HuH-7.5 (cell line): ENCODE measurements around the gene OSGIN1.

Source experiments
- DNase-seq: peaks from one replicate; pipeline ENCODE4 v3.0.0; 2011; ENCODE audit warnings: low spot score

OSGIN1 gene

GRCh38 chr16:83926726-83927397 is 26.2 kb upstream of the OSGIN1 start:
- peak; percentile 93 for DNase-seq

DNA sequence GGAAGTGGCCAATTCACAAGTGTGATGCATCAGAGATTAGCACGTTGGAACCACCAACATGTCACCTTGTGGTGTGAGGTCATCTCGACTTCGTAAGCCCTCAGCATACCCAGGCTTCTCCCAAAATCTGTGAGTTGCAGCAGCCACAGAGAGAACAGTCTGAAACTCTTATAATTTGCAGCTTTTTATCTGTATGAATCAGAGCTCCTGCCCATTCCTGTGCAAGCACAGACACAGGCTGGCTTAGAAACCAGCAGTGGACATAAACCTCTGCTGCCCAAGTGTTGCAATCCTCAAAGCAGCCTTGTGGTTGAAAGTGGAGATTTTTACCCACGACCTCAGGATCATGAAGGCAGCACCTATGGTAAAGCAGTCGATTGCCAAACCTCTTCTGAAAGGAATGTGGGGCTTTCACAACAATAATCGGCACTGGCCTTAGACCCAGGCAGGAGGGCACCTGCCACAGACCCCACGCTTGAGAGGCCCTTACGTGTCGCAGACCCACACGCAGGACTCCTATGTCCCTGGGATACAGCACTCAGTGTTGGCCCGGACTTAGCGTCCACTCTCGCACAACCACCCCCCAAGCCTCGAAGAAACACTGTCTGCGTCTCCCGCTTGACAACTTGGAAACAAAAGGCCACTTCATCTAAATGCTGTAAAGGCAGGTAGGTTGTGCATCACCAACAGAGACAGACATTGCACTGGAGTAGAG is 24.5 kb upstream of the OSGIN1 start:
- DNase-seq: peak; percentile 52

GRCh38 chr16:83929811-83930555 is 23.1 kb upstream of the OSGIN1 start:
- no peak for DNase-seq

- no peak for DNase-seq
Observed at GRCh38 chr16:83930730-83931500, 22.1 kb upstream of the OSGIN1 start.

- DNase-seq: no peak
Observed at GRCh38 chr16:83931556-83931955, 21.5 kb upstream of the OSGIN1 start.

DNA sequence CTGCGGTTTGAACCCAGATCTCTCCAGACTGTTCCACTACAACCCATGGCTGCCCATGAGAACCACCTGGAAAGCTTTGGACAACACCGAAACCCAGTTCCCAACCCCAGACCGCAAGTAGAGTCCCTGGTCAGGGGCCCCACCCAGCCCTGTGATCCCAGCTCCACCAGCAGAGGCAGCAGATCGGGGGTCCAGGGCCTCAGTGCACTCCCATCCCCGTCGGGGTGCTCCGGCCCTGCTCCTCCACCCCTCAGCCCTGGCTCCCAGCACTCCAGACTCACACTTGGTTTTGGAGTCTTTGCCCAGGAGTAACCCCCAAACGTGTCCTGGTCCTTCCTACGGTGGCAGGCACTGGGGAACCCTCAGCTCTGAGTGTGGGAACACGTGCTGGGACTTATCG is 20.7 kb upstream of the OSGIN1 start:
- no peak for DNase-seq

GRCh38 chr16:83932955-83933673 is 19.9 kb upstream of the OSGIN1 start:
- no peak for DNase-seq

- no peak for DNase-seq
Observed at GRCh38 chr16:83933885-83934683, 19.0 kb upstream of the OSGIN1 start.

GRCh38 chr16:83934684-83934977 is 18.4 kb upstream of the OSGIN1 start:
- no peak for DNase-seq

DNA sequence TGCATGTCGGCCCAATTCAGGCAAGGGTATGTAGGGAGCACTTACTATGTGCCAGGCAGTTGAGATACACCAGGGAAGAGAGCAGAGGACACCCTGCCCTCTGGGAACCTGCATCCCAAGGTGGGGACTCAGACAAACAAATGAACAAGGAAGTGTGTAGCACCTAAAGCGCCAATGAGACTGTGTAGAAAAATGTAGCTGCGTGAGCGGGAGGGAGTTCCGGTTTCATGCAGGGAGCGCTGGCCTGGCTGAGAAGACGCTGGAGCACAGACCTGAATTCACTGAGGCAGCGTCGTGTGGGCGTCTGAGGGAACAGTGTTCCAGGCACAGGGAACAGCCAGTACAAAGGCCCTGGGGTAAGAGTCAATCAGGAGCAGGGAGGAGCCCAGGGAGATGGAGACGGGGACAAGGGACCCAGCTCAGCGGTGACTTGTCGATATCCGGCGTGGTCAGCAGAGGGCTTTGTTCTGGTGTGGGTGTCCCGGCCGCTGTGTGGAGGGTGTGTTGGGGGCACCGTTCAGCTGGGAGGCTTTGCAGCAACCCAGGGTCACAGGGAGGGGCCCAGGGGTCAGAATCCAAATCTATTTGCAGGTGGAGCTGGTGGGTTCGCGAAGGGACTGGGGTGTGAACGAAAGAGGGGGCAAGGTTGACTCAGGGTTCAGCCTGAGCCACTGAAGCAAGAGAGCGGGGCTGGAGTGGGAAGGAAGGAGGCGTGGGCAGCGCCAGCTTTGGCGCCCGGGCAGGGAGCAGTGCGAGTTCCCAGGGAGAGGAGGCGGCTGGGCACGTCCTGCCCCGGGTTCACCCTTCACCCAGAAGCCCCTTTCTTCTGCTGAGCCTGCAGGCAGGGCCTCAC is 17.8 kb upstream of the OSGIN1 start:
- DNase-seq: no peak

DNA sequence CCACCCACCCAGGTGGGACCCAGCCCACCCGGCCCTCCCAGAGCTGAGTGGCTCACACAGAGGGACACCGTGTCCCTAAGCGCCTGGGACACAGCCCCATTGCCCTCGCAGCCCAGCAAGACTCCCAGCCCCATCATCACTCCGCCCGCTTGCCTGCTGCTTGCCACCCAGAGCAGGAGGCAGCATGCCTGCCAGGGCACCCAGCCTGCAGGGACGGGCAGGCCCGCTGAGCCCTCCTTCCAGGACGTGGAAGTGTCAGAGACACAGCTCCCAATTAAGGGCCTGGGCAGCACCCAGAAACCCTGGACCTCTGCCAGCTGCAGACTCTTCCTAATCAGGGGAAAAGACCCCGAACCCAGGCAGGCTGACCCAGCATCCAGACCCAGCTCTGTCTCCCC is 17.2 kb upstream of the OSGIN1 start:
- DNase-seq: no peak

DNA sequence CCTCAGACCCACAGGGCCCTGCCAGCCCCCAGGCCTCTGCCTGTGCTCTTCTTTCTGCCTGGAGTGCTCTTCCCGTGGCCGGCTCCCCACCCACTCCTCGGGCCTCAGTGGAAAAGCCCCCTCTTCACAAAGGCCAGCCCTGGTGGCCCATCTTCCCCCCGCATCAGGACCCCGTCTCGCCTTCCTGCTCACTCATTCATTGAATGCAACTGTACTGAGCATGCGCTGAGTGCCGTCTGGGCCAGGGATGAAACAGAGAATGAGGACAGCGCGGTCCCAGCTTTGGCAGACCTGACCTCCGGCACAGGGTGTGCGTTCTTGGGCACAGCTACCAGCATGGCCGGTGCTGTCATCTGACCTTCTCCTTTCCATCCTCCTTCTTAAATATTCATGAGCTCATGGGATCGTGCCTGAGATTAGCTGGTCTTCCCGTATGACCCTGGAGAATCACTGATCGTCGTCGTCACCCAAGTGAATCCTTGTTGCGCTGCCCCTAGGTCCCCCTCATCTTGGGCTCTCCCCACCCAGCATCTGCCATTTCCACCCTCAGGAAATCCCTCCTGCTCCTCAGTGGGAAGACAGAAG is 16.4 kb upstream of the OSGIN1 start:
- DNase-seq: no peak

DNA sequence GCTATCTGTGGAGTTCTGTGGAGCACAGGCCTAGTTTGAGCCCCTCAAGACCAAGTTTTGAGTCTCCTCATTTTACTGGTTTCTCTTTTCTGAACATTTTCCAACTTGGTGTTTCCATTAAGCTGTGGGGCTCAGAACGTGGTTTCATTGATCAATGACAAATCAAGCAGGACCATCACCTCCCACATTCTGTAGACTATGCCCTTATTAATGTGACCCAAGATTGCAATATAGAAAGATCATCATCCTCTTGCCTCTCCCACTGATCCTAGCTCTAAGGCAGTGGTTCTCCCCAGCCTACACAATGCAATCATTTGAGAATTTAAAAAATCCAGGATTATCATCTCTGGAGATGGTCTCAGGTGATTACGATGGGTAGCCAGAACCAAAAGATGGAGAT is 15.8 kb upstream of the OSGIN1 start:
- no peak for DNase-seq

DNA sequence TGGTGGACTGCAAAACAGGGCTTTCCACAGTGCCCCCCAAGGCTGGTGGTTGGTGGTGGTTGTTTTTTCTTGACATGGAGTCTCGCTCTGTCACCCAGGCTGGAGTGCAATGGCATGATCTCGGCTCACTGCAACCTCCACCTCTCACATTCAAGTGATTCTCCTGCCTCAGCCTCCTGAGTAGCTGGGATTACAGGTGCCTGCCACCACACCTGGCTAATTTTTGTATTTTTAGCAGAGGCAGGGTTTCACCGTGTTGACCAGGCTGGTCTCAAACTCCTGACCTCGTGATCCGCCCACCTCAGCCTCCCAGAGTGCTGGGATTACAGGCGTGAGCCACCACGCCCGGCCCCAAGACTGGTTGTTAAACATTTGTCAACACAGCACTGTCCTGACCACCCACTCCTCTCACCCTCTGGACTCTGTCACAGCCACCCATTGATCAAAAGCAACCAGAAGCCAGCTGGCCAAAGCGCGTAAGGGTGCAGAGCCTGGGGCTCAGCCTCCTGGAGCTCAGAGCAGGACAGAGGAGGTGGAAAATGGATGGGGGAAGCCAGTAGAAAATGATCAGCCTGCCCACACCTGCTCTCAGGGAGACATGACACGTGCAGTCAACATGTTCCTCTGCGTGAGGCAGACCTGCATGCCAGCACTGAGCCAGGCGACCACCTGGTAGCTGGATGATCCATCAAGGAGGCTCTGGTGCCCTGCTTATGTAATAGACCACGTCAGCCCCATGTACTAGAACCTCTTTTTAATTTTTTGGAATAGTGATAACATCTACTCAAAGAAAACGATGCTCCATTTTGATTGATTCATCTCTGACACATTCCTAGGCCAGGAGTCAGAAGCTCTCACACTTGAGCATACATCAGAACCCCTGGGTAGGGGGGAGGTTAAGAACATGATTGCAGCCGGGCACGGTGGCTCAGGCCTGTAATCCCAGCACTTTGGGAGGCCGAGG is 14.8 kb upstream of the OSGIN1 start:
- DNase-seq: no peak

- no peak for DNase-seq
Observed at GRCh38 chr16:83939266-83939855, 13.7 kb upstream of the OSGIN1 start.

GRCh38 chr16:83940119-83940518 is 12.9 kb upstream of the OSGIN1 start:
- no peak for DNase-seq

GRCh38 chr16:83940630-83941378 is 12.2 kb upstream of the OSGIN1 start:
- DNase-seq: no peak
